Astrocyte of the spinal cord (primary cell): ENCODE results near the gene APCDD1L.

Source experiments
- DNase-seq: peaks from one replicate; pipeline ENCODE4 v3.0.0; 2011; ENCODE audit warnings: low read depth, low spot score
- H3K4me3 ChIP-seq: 2 replicates; pipeline ENCODE4 v1.5.1; 2011; ENCODE audit warnings: low read depth, mild to moderate bottlenecking, low read length, moderate library complexity
- CTCF ChIP-seq: IDR thresholded peaks from 2 replicates; pipeline ENCODE4 v1.5.1; 2012; ENCODE audit warnings: low read depth, mild to moderate bottlenecking, low read length, inconsistent platforms
- in situ Hi-C: cut with HindIII; loops from 2 replicates; pipeline ENCODE4 v1.10.0; 2017; ENCODE audit warnings: low sequenced_read_pairs

Gene APCDD1L

GRCh38 chr20:58473453-58474425, 41.5 kb downstream of the APCDD1L start:
- H3K4me3 ChIP-seq = no peak overlapping the region
- in situ Hi-C loops = no loop called here

GRCh38 chr20:58472273-58473018, 42.8 kb downstream of the APCDD1L start:
- DNase-seq = no peak
- in situ Hi-C loops = no loop called here
- no peak for TF ChIP-seq CTCF
- H3K4me3 ChIP-seq = no peak overlapping the region

More at GRCh38 chr20:58473453-58474425, 41.5 kb downstream of the APCDD1L start:
- no peak for TF ChIP-seq CTCF
- no peak for DNase-seq

GRCh38 chr20:58471193-58472164, 43.7 kb downstream of the APCDD1L start:
- no peak for DNase-seq
- no peak for TF ChIP-seq CTCF
- H3K4me3 ChIP-seq = no peak overlapping the region
- in situ Hi-C loops = no loop called here

- no peak for TF ChIP-seq CTCF
- no peak for DNase-seq
- H3K4me3 ChIP-seq = no peak overlapping the region
- in situ Hi-C loops = no loop called here
Observed at GRCh38 chr20:58470336-58471192, 44.6 kb downstream of the APCDD1L start.

- TF ChIP-seq CTCF = no peak
- in situ Hi-C loops = no loop called here
- H3K4me3 ChIP-seq = no peak overlapping the region
- no peak for DNase-seq
Observed at GRCh38 chr20:58469616-58470015, 45.6 kb downstream of the APCDD1L start.
